Keratinocyte (primary cell): ENCODE data around the gene CEACAM7. TPM values are rescaled to one million over a fixed set of nuclear protein-coding genes. Genes with fewer than 3 reads are reported as not detected.

Experiments
- DNase-seq: peaks from one replicate; pipeline ENCODE4 v3.0.0-alpha.2; 2011; ENCODE audit warnings: low read depth, missing footprints, low spot score
- FAIRE-seq: peaks from 2 replicates; lab custom pipeline; 2011; peaks lifted over from hg19 to GRCh38; lab: Jason Lieb, UNC
- H2AFZ ChIP-seq: 2 replicates; pipeline ENCODE4 v1.6.0; 2012; ENCODE audit warnings: low read length, control low read depth, inconsistent platforms; ENCODE audit not compliant: control insufficient read depth
- H3K27ac ChIP-seq: 2 replicates; pipeline ENCODE4 v1.5.1; 2011; ENCODE audit warnings: low read length; ENCODE audit not compliant: control insufficient read depth, insufficient read depth
- H3K27me3 ChIP-seq: 3 replicates; pipeline ENCODE4 v1.6.0; 2011; ENCODE audit warnings: low read length; ENCODE audit not compliant: control insufficient read depth, insufficient read depth; ENCODE audit errors: extremely low read depth
- H3K36me3 ChIP-seq, 2 experiments: 2 replicates in 1 of 2; 3 replicates in 1 of 2; pipeline ENCODE4 v1.5.1; 2011; ENCODE audit warnings: low read length in 2 of 2, mild to moderate bottlenecking in 1 of 2; ENCODE audit not compliant: control insufficient read depth in 2 of 2, insufficient read depth in 2 of 2; ENCODE audit errors: extremely low read depth in 1 of 2
- H3K4me1 ChIP-seq: 3 replicates; pipeline ENCODE4 v1.5.1; 2011; ENCODE audit warnings: low read length; ENCODE audit not compliant: control insufficient read depth, insufficient read depth; ENCODE audit errors: extremely low read depth
- H3K4me2 ChIP-seq: 3 replicates; pipeline ENCODE4 v1.6.0; 2011; ENCODE audit warnings: low read depth, low read length; ENCODE audit not compliant: control insufficient read depth, insufficient read depth; ENCODE audit errors: extremely low read depth
- H3K4me3 ChIP-seq, 3 experiments: fragments of 200-600 bp in 1 of 3; sonication (generic) in 1 of 3; 2 replicates in 2 of 3; 3 replicates in 1 of 3; pipeline ENCODE4 v1.5.1; 2011 to 2016; ENCODE audit warnings: low read length in 3 of 3, mild to moderate bottlenecking in 3 of 3, control low read depth in 2 of 3, inconsistent platforms in 1 of 3, low read depth in 1 of 3, mixed read lengths in 1 of 3, mixed run types in 1 of 3, moderate library complexity in 1 of 3; ENCODE audit not compliant: control insufficient read depth in 2 of 3, insufficient read depth in 2 of 3; ENCODE audit errors: extremely low read depth in 1 of 3
- H3K79me2 ChIP-seq: 2 replicates; pipeline ENCODE4 v1.6.0; 2012; ENCODE audit warnings: low read length; ENCODE audit not compliant: control insufficient read depth, insufficient read depth
- H3K9ac ChIP-seq: 3 replicates; pipeline ENCODE4 v1.6.0; 2011; ENCODE audit warnings: low read length; ENCODE audit not compliant: control insufficient read depth, insufficient read depth; ENCODE audit errors: extremely low read depth
- H3K9me1 ChIP-seq: 3 replicates; pipeline ENCODE4 v1.6.0; 2011; ENCODE audit warnings: low read length; ENCODE audit not compliant: control insufficient read depth, insufficient read depth; ENCODE audit errors: extremely low read depth
- H3K9me3 ChIP-seq: 2 replicates; pipeline ENCODE4 v1.5.1; 2012; ENCODE audit warnings: low read depth, low read length; ENCODE audit not compliant: control insufficient read depth
- H4K20me1 ChIP-seq: 3 replicates; pipeline ENCODE4 v1.6.0; 2011; ENCODE audit warnings: low read length; ENCODE audit not compliant: control insufficient read depth, insufficient read depth; ENCODE audit errors: extremely low read depth
- EZH2 ChIP-seq: IDR thresholded peaks from one replicate; pipeline ENCODE4 v1.6.1; 2012; ENCODE audit warnings: inconsistent platforms, mild to moderate bottlenecking, low read length, moderate library complexity
- dilution Hi-C: fragments of 300-500 bp; cut with MboI; formaldehyde crosslinking; loops from one replicate; pipeline ENCODE4 v1.7.0; 2020; ENCODE audit warnings: low sequenced_read_pairs; ENCODE audit not compliant: extremely low pct_ligation_motif_present
- polyA plus RNA-seq, 5 experiments: library from polyadenylated mRNA; depleted of rRNA in 3 of 5; stranded (reverse) in 3 of 5; stranded (forward) in 1 of 5; unstranded in 1 of 5; fragments of >200 nt; gene quantifications; 1 replicate in 1 of 5; 2 replicates in 3 of 5; 3 replicates in 1 of 5; pipeline versions ENCODE4 v1.2.1 to v1.2.3, GENCODE V29; 2011 to 2012; ENCODE audit warnings: missing spikeins in 2 of 5, low read depth in 1 of 5, low replicate concordance in 1 of 5
- TF ChIP-seq, protein P1 (sequence below), 3 experiments: IDR thresholded peaks in 1 of 3; conservative IDR thresholded peaks in 1 of 3; optimal IDR thresholded peaks in 1 of 3; 2 replicates in 2 of 3; 3 replicates in 1 of 3; pipeline versions ENCODE3 to v1.5.1; 2011; ENCODE audit warnings: low read length in 3 of 3, mild to moderate bottlenecking in 3 of 3, moderate library complexity in 2 of 3, control low read depth in 1 of 3, inconsistent platforms in 1 of 3; ENCODE audit not compliant: insufficient read depth in 2 of 3; ENCODE audit errors: extremely low read depth in 1 of 3

CEACAM7 gene
- polyA plus RNA-seq, 1 donor (not counting 4 experiments of a cell fraction or from before 2014, with no cell fraction given): not detected

DNA sequence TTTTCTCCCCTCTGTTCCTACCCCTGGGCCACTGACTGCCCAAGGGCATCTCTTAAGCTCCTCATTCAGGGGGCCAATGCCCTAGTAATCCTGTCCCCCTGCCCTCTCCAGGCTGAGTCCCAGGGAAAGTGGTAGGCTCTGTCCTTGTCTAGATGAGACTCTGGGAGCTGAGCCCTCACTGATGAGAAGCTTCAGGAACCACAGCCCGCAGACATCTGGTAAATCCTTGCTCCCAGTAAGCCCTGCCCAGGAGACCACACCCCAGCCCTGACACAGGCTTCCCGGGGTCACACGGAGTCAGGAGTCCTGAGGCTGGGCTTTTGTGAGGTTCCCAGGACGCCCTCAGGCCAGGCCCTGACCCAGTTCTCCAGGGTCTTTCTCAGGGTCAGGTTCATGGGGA, 63.1 kb downstream of the CEACAM7 start:
- Histone ChIP-seq H3K9me3 (no peaks in the 10 kb centered on the region), H3K36me3 (no peaks in the 10 kb centered on the region), H4K20me1 (no peaks in the 10 kb centered on the region), H3K9me1 (no peaks in the 10 kb centered on the region), H3K79me2 (no peaks in the 10 kb centered on the region), H3K4me2 (no peak overlapping the region), H3K27me3 (no peaks in the 10 kb centered on the region), H3K4me1 (no peaks in the 10 kb centered on the region), H3K27ac (no peak overlapping the region), H3K9ac (no peak overlapping the region), H2AFZ (no peak overlapping the region), H3K4me3 (no peak overlapping the region)
- TF ChIP-seq, protein P1, sequence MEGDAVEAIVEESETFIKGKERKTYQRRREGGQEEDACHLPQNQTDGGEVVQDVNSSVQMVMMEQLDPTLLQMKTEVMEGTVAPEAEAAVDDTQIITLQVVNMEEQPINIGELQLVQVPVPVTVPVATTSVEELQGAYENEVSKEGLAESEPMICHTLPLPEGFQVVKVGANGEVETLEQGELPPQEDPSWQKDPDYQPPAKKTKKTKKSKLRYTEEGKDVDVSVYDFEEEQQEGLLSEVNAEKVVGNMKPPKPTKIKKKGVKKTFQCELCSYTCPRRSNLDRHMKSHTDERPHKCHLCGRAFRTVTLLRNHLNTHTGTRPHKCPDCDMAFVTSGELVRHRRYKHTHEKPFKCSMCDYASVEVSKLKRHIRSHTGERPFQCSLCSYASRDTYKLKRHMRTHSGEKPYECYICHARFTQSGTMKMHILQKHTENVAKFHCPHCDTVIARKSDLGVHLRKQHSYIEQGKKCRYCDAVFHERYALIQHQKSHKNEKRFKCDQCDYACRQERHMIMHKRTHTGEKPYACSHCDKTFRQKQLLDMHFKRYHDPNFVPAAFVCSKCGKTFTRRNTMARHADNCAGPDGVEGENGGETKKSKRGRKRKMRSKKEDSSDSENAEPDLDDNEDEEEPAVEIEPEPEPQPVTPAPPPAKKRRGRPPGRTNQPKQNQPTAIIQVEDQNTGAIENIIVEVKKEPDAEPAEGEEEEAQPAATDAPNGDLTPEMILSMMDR (optimal IDR thresholded peaks at IDR 0.05 in 1 of 3, IDR thresholded peaks at IDR 0.05 in 1 of 3, conservative IDR thresholded peaks at IDR 0.05 in 1 of 3; ENCODE audit: extremely low read depth in 1 of 3, insufficient read depth in 2 of 3, low read length in 3 of 3): no peak
- no peak for TF ChIP-seq EZH2
- dilution Hi-C loops: no loop called here
- DNase-seq (no peak), FAIRE-seq (no peak)

DNA sequence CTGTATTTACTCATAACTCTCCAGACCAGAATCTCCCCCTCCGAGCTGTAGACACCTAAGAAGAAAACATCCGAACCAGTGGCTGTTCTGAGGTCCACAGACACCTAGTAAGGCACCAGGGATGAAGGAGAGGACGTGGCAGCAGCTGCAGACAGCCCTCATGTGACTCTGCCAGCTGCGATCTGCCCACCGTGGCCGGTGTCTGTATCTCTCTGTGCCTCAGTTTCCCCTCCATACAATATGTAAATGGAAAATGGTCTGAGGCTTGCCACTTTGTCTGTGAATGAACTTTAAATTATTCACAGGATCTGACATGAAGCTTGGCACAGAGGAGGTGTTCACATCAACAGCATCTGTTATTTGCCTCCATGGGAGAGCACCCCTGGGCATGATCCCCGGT, 63.6 kb downstream of the CEACAM7 start:
- no peaks in the 10 kb centered on the region for H3K9me3 ChIP-seq
- no peaks in the 10 kb centered on the region for H3K4me1 ChIP-seq
- no peak overlapping the region for H2AFZ ChIP-seq
- no peaks in the 10 kb centered on the region for H3K36me3 ChIP-seq
- no peaks in the 10 kb centered on the region for H3K27me3 ChIP-seq
- no peak for TF ChIP-seq EZH2
- H4K20me1 ChIP-seq: no peaks in the 10 kb centered on the region
- FAIRE-seq: no peak
- no peak overlapping the region for H3K9ac ChIP-seq
- dilution Hi-C loops: no loop called here
- no peaks in the 10 kb centered on the region for H3K79me2 ChIP-seq
- H3K4me3 ChIP-seq: no peak overlapping the region
- no peak overlapping the region for H3K4me2 ChIP-seq
- no peak for DNase-seq
- no peak overlapping the region for H3K27ac ChIP-seq
- no peaks in the 10 kb centered on the region for H3K9me1 ChIP-seq

DNA sequence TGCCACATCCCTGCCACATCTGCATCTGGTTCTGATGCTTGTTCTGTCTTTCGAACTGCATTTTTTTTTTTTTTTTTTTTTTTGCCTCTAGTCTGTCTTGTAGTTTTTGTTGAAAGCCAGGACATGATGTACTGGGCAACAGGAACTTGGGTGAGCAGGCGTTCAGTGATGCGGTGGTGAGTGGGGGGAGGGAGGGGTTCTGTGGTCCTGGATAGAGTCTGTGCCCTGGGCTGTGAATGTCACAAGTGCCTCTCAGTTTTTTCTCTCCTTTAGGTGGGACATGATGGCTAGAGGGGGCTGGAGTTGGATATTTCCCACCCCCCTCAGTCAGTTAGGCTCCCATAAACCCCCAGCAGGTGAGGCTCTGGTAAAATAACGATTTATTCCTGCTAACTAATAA, 64.7 kb downstream of the CEACAM7 start:
- no peaks in the 10 kb centered on the region for H3K27me3 ChIP-seq
- no peaks in the 10 kb centered on the region for H3K79me2 ChIP-seq
- H4K20me1 ChIP-seq: no peaks in the 10 kb centered on the region
- H3K9ac ChIP-seq: no peak overlapping the region
- TF ChIP-seq, protein P1 (optimal IDR thresholded peaks at IDR 0.05 in 1 of 3, IDR thresholded peaks at IDR 0.05 in 1 of 3, conservative IDR thresholded peaks at IDR 0.05 in 1 of 3; ENCODE audit: extremely low read depth in 1 of 3, insufficient read depth in 2 of 3, low read length in 3 of 3): no peak
- TF ChIP-seq EZH2: no peak
- no peak overlapping the region for H2AFZ ChIP-seq
- dilution Hi-C loops: no loop called here
- no peaks in the 10 kb centered on the region for H3K36me3 ChIP-seq
- H3K9me1 ChIP-seq: no peaks in the 10 kb centered on the region
- no peak overlapping the region for H3K4me2 ChIP-seq
- no peaks in the 10 kb centered on the region for H3K4me1 ChIP-seq
- FAIRE-seq (no peak), DNase-seq (no peak)
- H3K27ac ChIP-seq: no peak overlapping the region
- no peaks in the 10 kb centered on the region for H3K9me3 ChIP-seq
- no peak overlapping the region for H3K4me3 ChIP-seq
